ENCODE results near the gene SPPL2B.

DNA sequence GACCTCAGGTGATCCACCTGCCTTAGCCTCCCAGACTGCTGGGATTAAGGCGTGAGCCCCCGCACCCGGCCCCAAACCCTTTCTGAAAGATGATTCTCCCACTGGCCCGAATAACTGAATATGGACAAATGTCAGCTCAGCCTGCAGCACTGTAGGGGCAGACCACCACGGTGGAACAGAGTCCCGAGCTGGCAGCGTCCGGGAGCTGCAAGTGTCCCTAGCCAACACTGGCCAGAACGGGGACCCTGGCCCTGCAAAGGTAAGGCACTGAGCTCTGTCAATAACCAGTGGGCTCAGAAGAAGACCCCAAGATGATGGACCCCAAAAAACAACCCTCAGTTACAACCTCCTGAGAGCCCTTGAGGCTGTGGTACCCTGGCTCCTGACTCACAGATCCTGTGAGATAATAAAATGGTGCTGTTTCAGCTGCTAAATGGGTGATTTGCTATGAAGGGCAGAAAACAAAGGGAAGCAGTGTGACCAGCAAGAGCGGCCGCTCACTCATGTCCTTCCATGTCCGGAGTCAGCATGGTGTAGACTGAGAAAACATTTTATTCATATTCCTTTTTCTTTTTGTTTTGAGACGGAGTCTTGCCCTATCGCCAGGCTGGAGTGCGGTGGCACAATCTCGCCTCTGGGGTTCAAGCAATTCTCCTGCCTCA is 1.7 kb upstream of the SPPL2B start:
- TF ChIP-seq SNAI2 (CRISPR knock-in tag; IDR thresholded peaks at IDR 0.05) = no peak
- TF ChIP-seq TCF4 (CRISPR knock-in tag; IDR thresholded peaks at IDR 0.05; ENCODE audit: borderline replicate concordance) = no peak
- TF ChIP-seq OSR1 (CRISPR knock-in tag; IDR thresholded peaks at IDR 0.05) = no peak
- TF ChIP-seq, protein P1, sequence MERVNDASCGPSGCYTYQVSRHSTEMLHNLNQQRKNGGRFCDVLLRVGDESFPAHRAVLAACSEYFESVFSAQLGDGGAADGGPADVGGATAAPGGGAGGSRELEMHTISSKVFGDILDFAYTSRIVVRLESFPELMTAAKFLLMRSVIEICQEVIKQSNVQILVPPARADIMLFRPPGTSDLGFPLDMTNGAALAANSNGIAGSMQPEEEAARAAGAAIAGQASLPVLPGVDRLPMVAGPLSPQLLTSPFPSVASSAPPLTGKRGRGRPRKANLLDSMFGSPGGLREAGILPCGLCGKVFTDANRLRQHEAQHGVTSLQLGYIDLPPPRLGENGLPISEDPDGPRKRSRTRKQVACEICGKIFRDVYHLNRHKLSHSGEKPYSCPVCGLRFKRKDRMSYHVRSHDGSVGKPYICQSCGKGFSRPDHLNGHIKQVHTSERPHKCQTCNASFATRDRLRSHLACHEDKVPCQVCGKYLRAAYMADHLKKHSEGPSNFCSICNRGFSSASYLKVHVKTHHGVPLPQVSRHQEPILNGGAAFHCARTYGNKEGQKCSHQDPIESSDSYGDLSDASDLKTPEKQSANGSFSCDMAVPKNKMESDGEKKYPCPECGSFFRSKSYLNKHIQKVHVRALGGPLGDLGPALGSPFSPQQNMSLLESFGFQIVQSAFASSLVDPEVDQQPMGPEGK (CRISPR knock-in tag; IDR thresholded peaks at IDR 0.05; ENCODE audit: borderline replicate concordance) = no peak
- TF ChIP-seq, protein P2, sequence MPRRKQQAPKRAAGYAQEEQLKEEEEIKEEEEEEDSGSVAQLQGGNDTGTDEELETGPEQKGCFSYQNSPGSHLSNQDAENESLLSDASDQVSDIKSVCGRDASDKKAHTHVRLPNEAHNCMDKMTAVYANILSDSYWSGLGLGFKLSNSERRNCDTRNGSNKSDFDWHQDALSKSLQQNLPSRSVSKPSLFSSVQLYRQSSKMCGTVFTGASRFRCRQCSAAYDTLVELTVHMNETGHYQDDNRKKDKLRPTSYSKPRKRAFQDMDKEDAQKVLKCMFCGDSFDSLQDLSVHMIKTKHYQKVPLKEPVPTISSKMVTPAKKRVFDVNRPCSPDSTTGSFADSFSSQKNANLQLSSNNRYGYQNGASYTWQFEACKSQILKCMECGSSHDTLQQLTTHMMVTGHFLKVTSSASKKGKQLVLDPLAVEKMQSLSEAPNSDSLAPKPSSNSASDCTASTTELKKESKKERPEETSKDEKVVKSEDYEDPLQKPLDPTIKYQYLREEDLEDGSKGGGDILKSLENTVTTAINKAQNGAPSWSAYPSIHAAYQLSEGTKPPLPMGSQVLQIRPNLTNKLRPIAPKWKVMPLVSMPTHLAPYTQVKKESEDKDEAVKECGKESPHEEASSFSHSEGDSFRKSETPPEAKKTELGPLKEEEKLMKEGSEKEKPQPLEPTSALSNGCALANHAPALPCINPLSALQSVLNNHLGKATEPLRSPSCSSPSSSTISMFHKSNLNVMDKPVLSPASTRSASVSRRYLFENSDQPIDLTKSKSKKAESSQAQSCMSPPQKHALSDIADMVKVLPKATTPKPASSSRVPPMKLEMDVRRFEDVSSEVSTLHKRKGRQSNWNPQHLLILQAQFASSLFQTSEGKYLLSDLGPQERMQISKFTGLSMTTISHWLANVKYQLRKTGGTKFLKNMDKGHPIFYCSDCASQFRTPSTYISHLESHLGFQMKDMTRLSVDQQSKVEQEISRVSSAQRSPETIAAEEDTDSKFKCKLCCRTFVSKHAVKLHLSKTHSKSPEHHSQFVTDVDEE (CRISPR knock-in tag; IDR thresholded peaks at IDR 0.05) = no peak
- no peak for TF ChIP-seq ESRRG (CRISPR knock-in tag; IDR thresholded peaks at IDR 0.05)
- TF ChIP-seq ZFP30 (CRISPR knock-in tag; IDR thresholded peaks at IDR 0.05) = no peak
- no peak for TF ChIP-seq ZNF70 (CRISPR knock-in tag; IDR thresholded peaks at IDR 0.05)
- TF ChIP-seq ARNTL (CRISPR knock-in tag; IDR thresholded peaks at IDR 0.05; ENCODE audit: borderline replicate concordance, low read depth) = no peak
- TF ChIP-seq ZFP3 (CRISPR knock-in tag; IDR thresholded peaks at IDR 0.05) = no peak
- TF ChIP-seq, protein P3, sequence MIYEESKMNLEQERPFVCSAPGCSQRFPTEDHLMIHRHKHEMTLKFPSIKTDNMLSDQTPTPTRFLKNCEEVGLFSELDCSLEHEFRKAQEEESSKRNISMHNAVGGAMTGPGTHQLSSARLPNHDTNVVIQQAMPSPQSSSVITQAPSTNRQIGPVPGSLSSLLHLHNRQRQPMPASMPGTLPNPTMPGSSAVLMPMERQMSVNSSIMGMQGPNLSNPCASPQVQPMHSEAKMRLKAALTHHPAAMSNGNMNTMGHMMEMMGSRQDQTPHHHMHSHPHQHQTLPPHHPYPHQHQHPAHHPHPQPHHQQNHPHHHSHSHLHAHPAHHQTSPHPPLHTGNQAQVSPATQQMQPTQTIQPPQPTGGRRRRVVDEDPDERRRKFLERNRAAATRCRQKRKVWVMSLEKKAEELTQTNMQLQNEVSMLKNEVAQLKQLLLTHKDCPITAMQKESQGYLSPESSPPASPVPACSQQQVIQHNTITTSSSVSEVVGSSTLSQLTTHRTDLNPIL (CRISPR knock-in tag; IDR thresholded peaks at IDR 0.05; ENCODE audit: low read depth) = no peak
- no peak for TF ChIP-seq BACH2 (CRISPR knock-in tag; IDR thresholded peaks at IDR 0.05; ENCODE audit: borderline replicate concordance)
- TF ChIP-seq, protein P4, sequence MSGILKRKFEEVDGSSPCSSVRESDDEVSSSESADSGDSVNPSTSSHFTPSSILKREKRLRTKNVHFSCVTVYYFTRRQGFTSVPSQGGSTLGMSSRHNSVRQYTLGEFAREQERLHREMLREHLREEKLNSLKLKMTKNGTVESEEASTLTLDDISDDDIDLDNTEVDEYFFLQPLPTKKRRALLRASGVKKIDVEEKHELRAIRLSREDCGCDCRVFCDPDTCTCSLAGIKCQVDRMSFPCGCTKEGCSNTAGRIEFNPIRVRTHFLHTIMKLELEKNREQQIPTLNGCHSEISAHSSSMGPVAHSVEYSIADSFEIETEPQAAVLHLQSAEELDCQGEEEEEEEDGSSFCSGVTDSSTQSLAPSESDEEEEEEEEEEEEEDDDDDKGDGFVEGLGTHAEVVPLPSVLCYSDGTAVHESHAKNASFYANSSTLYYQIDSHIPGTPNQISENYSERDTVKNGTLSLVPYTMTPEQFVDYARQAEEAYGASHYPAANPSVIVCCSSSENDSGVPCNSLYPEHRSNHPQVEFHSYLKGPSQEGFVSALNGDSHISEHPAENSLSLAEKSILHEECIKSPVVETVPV (CRISPR knock-in tag; IDR thresholded peaks at IDR 0.05) = no peak
- TF ChIP-seq GLIS3 (CRISPR knock-in tag; IDR thresholded peaks at IDR 0.05) = no peak

Data from SK-N-SH treated with all-trans-retinoic acid at 6 μM for 48 hours (cell line).